KMS-11 (cell line): ENCODE results near the gene ZNF214.

Source experiments
- H2AFZ ChIP-seq: fragments of 200-600 bp; sonication (generic); 2 replicates; pipeline ENCODE4 v1.6.1; 2016; ENCODE audit warnings: antibody characterized with exemption, mixed run types, low read depth
- H3K27ac ChIP-seq: fragments of 200-600 bp; sonication (generic); 2 replicates; pipeline ENCODE4 v1.6.1; 2016; ENCODE audit warnings: mild to moderate bottlenecking, mixed run types
- H3K27me3 ChIP-seq: fragments of 200-600 bp; sonication (generic); 2 replicates; pipeline ENCODE4 v1.6.1; 2017; ENCODE audit warnings: mild to moderate bottlenecking, low read depth, mixed run types, moderate library complexity; ENCODE audit not compliant: insufficient read depth
- H3K36me3 ChIP-seq: fragments of 200-600 bp; sonication (generic); 2 replicates; pipeline ENCODE4 v1.6.1; 2017; ENCODE audit warnings: mild to moderate bottlenecking, mixed run types; ENCODE audit not compliant: insufficient read depth
- H3K4me1 ChIP-seq: fragments of 200-600 bp; sonication (generic); 2 replicates; pipeline ENCODE4 v1.6.1; 2016; ENCODE audit warnings: mild to moderate bottlenecking, low read depth, mixed run types; ENCODE audit not compliant: poor library complexity, severe bottlenecking
- H3K4me2 ChIP-seq: fragments of 200-600 bp; sonication (generic); 2 replicates; pipeline ENCODE4 v1.7.0; 2016; ENCODE audit warnings: mild to moderate bottlenecking, mixed run types
- H3K4me3 ChIP-seq: fragments of 200-600 bp; sonication (generic); IDR thresholded peaks from 2 replicates; pipeline ENCODE4 v1.6.1; 2017; ENCODE audit warnings: low read depth, low read length, mixed read lengths; ENCODE audit not compliant: insufficient read depth
- H3K79me2 ChIP-seq: fragments of 200-600 bp; sonication (generic); 2 replicates; pipeline ENCODE4 v1.6.1; 2016; ENCODE audit warnings: low read depth, mixed run types; ENCODE audit not compliant: insufficient read depth
- H3K9ac ChIP-seq: fragments of 200-600 bp; sonication (generic); 2 replicates; pipeline ENCODE4 v1.6.1; 2016; ENCODE audit warnings: mild to moderate bottlenecking, mixed run types
- H4K20me1 ChIP-seq: fragments of 200-600 bp; sonication (generic); 2 replicates; pipeline ENCODE4 v1.6.1; 2016; ENCODE audit warnings: mild to moderate bottlenecking, mixed run types; ENCODE audit not compliant: insufficient read depth
- CTCF ChIP-seq: fragments of 200-600 bp; sonication (generic); conservative IDR thresholded peaks from 2 replicates; pipeline ENCODE4 v1.6.1; 2017; ENCODE audit warnings: low read depth, mild to moderate bottlenecking, antibody characterized with exemption, low read length, moderate library complexity, mixed read lengths

The ZNF214 gene

GRCh38 chr11:6995703-6996102, 24.4 kb downstream of the ZNF214 start:
- no peak overlapping the region for H3K4me2 ChIP-seq
- H3K4me3 ChIP-seq = no peak overlapping the region
- no peak overlapping the region for H3K27ac ChIP-seq

GRCh38 chr11:6992457-6993417, 27.4 kb downstream of the ZNF214 start:
- Histone ChIP-seq H3K4me1 (no peaks in the 10 kb centered on the region), H4K20me1 (no peaks in the 10 kb centered on the region), H3K36me3 (no peaks in the 10 kb centered on the region), H3K4me2 (no peak overlapping the region), H3K9ac (no peak overlapping the region), H3K27me3 (no peaks in the 10 kb centered on the region), H3K4me3 (no peak overlapping the region), H3K27ac (no peak overlapping the region), H2AFZ (no peak overlapping the region), H3K79me2 (no peaks in the 10 kb centered on the region)
- no peak for TF ChIP-seq CTCF

More at GRCh38 chr11:6995703-6996102, 24.4 kb downstream of the ZNF214 start:
- H3K79me2 ChIP-seq = no peaks in the 10 kb centered on the region
- H3K9ac ChIP-seq = no peak overlapping the region
- no peaks in the 10 kb centered on the region for H3K36me3 ChIP-seq
- H4K20me1 ChIP-seq = no peaks in the 10 kb centered on the region
- TF ChIP-seq CTCF = no peak
- H3K4me1 ChIP-seq = no peaks in the 10 kb centered on the region
- H2AFZ ChIP-seq = no peak overlapping the region
- no peaks in the 10 kb centered on the region for H3K27me3 ChIP-seq

- Histone ChIP-seq H3K36me3 (no peaks in the 10 kb centered on the region), H3K79me2 (no peaks in the 10 kb centered on the region), H3K4me2 (no peak overlapping the region), H3K9ac (no peak overlapping the region), H3K4me3 (no peak overlapping the region), H4K20me1 (no peaks in the 10 kb centered on the region), H3K27me3 (no peaks in the 10 kb centered on the region), H3K27ac (no peak overlapping the region), H3K4me1 (no peaks in the 10 kb centered on the region), H2AFZ (no peak overlapping the region)
- TF ChIP-seq CTCF = no peak
Measured at GRCh38 chr11:6992026-6992425, 28.1 kb downstream of the ZNF214 start.

GRCh38 chr11:6991227-6991626, 28.9 kb downstream of the ZNF214 start:
- Histone ChIP-seq H2AFZ (no peak overlapping the region), H4K20me1 (no peaks in the 10 kb centered on the region), H3K79me2 (no peaks in the 10 kb centered on the region), H3K4me2 (no peak overlapping the region), H3K27me3 (no peaks in the 10 kb centered on the region), H3K36me3 (no peaks in the 10 kb centered on the region), H3K9ac (no peak overlapping the region), H3K27ac (no peak overlapping the region), H3K4me1 (no peaks in the 10 kb centered on the region), H3K4me3 (no peak overlapping the region)
- no peak for TF ChIP-seq CTCF
